IMR-90 (cell line): Measurements from ENCODE around the gene CPXM1. TPM values are rescaled to one million over a fixed set of nuclear protein-coding genes. Genes with fewer than 3 reads are reported as not detected.

Source experiments
- ATAC-seq: fragments of 200-7000 bp; cut with Tn5 transposase; 2 replicates; pipeline ENCODE4 v1.9.1; 2020; ENCODE audit warnings: low read depth, mild to moderate bottlenecking, moderate library complexity
- BruUV-seq: library from RNA; stranded (reverse); fragments of 400-500 nt; replicated peaks from 2 replicates; lab custom pipeline; 2021; lab: Mats Ljungman, UMichigan
- CTCF ChIA-PET: fragments of 300-600 bp; formaldehyde crosslinking; extraction: SDS; loops from one replicate; lab custom pipeline; 2021; ENCODE audit warnings: antibody characterized with exemption; lab: Yijun Ruan, JAX
- POLR2A ChIA-PET: fragments of 300-600 bp; sonication (Branson Sonifier 250); formaldehyde crosslinking; loops from one replicate; lab custom pipeline; 2022; ENCODE audit warnings: antibody characterized with exemption; ENCODE audit not compliant: unreplicated experiment; lab: Charles Lee
- DNase-seq: peaks from one replicate; pipeline ENCODE4 v3.0.0; 2013
- H2AFZ ChIP-seq: replicated peaks from 2 replicates; pipeline ENCODE3; 2013; ENCODE audit warnings: low read length, mild to moderate bottlenecking; ENCODE audit not compliant: poor library complexity
- H2AK5ac ChIP-seq: 2 replicates; pipeline ENCODE4 v1.6.1; 2013; ENCODE audit warnings: low read depth, low read length, inconsistent platforms
- H2AK9ac ChIP-seq: replicated peaks from 2 replicates; pipeline ENCODE3; 2013; ENCODE audit warnings: mild to moderate bottlenecking, low read depth, low read length, moderate library complexity; ENCODE audit not compliant: poor library complexity
- H2BK120ac ChIP-seq: 2 replicates; pipeline ENCODE4 v1.6.1; 2013; ENCODE audit warnings: low read depth, low read length, inconsistent platforms
- H2BK15ac ChIP-seq: 3 replicates; pipeline ENCODE4 v1.6.1; 2013; ENCODE audit warnings: low read depth, low read length, inconsistent platforms
- H2BK20ac ChIP-seq: 2 replicates; pipeline ENCODE4 v1.6.1; 2013; ENCODE audit warnings: low read depth, mild to moderate bottlenecking, inconsistent platforms, low read length, moderate library complexity
- H2BK5ac ChIP-seq: 2 replicates; pipeline ENCODE4 v1.6.1; 2013; ENCODE audit warnings: mild to moderate bottlenecking, low read depth, low read length, inconsistent platforms; ENCODE audit not compliant: poor library complexity, severe bottlenecking
- H3K14ac ChIP-seq: replicated peaks from 2 replicates; pipeline ENCODE4 v1.6.1; 2013; ENCODE audit warnings: low read depth, low read length, inconsistent platforms
- H3K18ac ChIP-seq: 2 replicates; pipeline ENCODE4 v1.6.1; 2013; ENCODE audit warnings: low read depth, low read length, control low read depth
- H3K23ac ChIP-seq: 2 replicates; pipeline ENCODE4 v1.6.1; 2013; ENCODE audit warnings: low read depth, low read length, inconsistent platforms
- H3K27ac ChIP-seq: 2 replicates; pipeline ENCODE4 v1.5.1; 2013; ENCODE audit warnings: mild to moderate bottlenecking, control low read depth, low read length; ENCODE audit not compliant: insufficient read depth
- H3K27me3 ChIP-seq: 2 replicates; pipeline ENCODE4 v1.6.1; 2013; ENCODE audit warnings: low read length; ENCODE audit not compliant: control insufficient read depth, insufficient read depth
- H3K36me3 ChIP-seq: 2 replicates; pipeline ENCODE4 v1.6.1; 2013; ENCODE audit warnings: low read length, mixed read lengths; ENCODE audit not compliant: control insufficient read depth, insufficient read depth
- H3K4ac ChIP-seq: 2 replicates; pipeline ENCODE4 v1.6.1; 2013; ENCODE audit warnings: low read depth, low read length, inconsistent platforms
- H3K4me1 ChIP-seq: 2 replicates; pipeline ENCODE4 v1.6.1; 2013; ENCODE audit warnings: low read length, mixed read lengths; ENCODE audit not compliant: control insufficient read depth, insufficient read depth
- H3K4me2 ChIP-seq: 2 replicates; pipeline ENCODE4 v1.6.1; 2013; ENCODE audit warnings: low read depth, mild to moderate bottlenecking, control low read depth, low read length, moderate library complexity
- H3K4me3 ChIP-seq: 2 replicates; pipeline ENCODE4 v1.5.1; 2013; ENCODE audit warnings: low read depth, mild to moderate bottlenecking, control low read depth, low read length, moderate library complexity; ENCODE audit not compliant: insufficient read depth
- H3K56ac ChIP-seq: 2 replicates; pipeline ENCODE4 v1.6.1; 2013; ENCODE audit warnings: low read length, inconsistent platforms; ENCODE audit not compliant: insufficient read depth; ENCODE audit errors: extremely low read depth
- H3K79me1 ChIP-seq, 2 experiments: 2 replicates each; pipeline ENCODE4 v1.6.1; 2013; ENCODE audit warnings: low read length in 2 of 2, inconsistent platforms in 1 of 2, low read depth in 1 of 2
- H3K9ac ChIP-seq: 2 replicates; pipeline ENCODE4 v1.6.1; 2013; ENCODE audit warnings: low read depth, low read length, control low read depth
- H3K9me1 ChIP-seq: 2 replicates; pipeline ENCODE4 v1.6.1; 2013; ENCODE audit warnings: low read length, inconsistent platforms; ENCODE audit not compliant: insufficient read depth
- H3K9me3 ChIP-seq: 2 replicates; pipeline ENCODE4 v1.6.1; 2013; ENCODE audit warnings: low read length; ENCODE audit not compliant: control insufficient read depth, insufficient read depth
- H4K20me1 ChIP-seq: 2 replicates; pipeline ENCODE4 v1.6.1; 2013; ENCODE audit warnings: low read length, inconsistent platforms; ENCODE audit not compliant: insufficient read depth
- H4K5ac ChIP-seq: 2 replicates; pipeline ENCODE4 v1.6.1; 2013; ENCODE audit warnings: mild to moderate bottlenecking, low read depth, low read length, control low read depth
- H4K8ac ChIP-seq, 2 experiments: 2 replicates each; pipeline ENCODE4 v1.6.1; 2013; ENCODE audit warnings: low read depth in 2 of 2, low read length in 2 of 2, control low read depth in 1 of 2, inconsistent platforms in 1 of 2
- H4K91ac ChIP-seq: 2 replicates; pipeline ENCODE4 v1.6.1; 2013; ENCODE audit warnings: low read depth, low read length, inconsistent platforms; ENCODE audit not compliant: insufficient read depth
- MAFK ChIP-seq: IDR thresholded peaks from 2 replicates; pipeline ENCODE4 v1.6.1; 2012; ENCODE audit warnings: low read depth, low read length, improper control_type of control experiment
- POLR2A ChIP-seq: IDR thresholded peaks from 2 replicates; pipeline ENCODE4 v1.6.1; 2012; ENCODE audit warnings: mild to moderate bottlenecking, low read depth, low read length
- RFX5 ChIP-seq: IDR thresholded peaks from 2 replicates; pipeline ENCODE4 v1.8.0; 2012; ENCODE audit warnings: low read depth, mild to moderate bottlenecking, low read length, moderate library complexity
- SMC3 ChIP-seq: fragments of 150-350 bp; IDR thresholded peaks from 2 replicates; pipeline ENCODE4 v1.6.1; 2016; ENCODE audit warnings: low read depth, mild to moderate bottlenecking, antibody characterized with exemption, low read length, moderate library complexity
- WGBS, 2 experiments: methylation state at CpG; one replicate each; pipeline versions ENCODE4 v1.1.5 to v1.1.7; 2013; ENCODE audit warnings: missing lambda C conversion rate in 2 of 2; ENCODE audit not compliant: insufficient read length in 1 of 2; ENCODE audit errors: extremely low coverage in 2 of 2; 5-methylcytosine and 5-hydroxymethylcytosine counted together
- dilution Hi-C: fragments of 300-500 bp; cut with HindIII; formaldehyde crosslinking; loops from one replicate; pipeline ENCODE4 v1.14.3; 2018; ENCODE audit warnings: low sequenced_read_pairs; ENCODE audit not compliant: unreplicated experiment
- in situ Hi-C: fragments of 300-500 bp; cut with MboI; formaldehyde crosslinking; loops from 3 replicates; pipeline ENCODE4 v1.14.3; 2019; ENCODE audit warnings: low sequenced_read_pairs, inconsistent platforms, mixed read lengths
- intact Hi-C: fragments of 100-400 bp; cut with micrococcal nuclease; formaldehyde crosslinking; loops from 2 replicates; pipeline ENCODE4 v1.10.0; 2022
- polyA plus RNA-seq, 3 experiments: library from polyadenylated mRNA; depleted of rRNA; stranded (reverse); fragments of >200 nt; gene quantifications; 2 replicates each; pipeline ENCODE4 v1.2.3, GENCODE V29; 2012; ENCODE audit warnings: low replicate concordance in 1 of 3
- total RNA-seq: library from RNA; depleted of rRNA; stranded (reverse); fragments of >200 nt; gene quantifications from 2 replicates; pipeline ENCODE4 v1.2.3, GENCODE V29; 2012
- TF ChIP-seq, protein P1 (sequence below): fragments of 150-350 bp; IDR thresholded peaks from 2 replicates; pipeline ENCODE4 v1.6.1; 2017; ENCODE audit warnings: mild to moderate bottlenecking, antibody characterized with exemption, low read length, low read depth

Gene CPXM1
- total and polyA plus RNA-seq, 2 of the 4 experiments (the other 2 are of a cell fraction), result 1.1 to 4.6 TPM

DNA sequence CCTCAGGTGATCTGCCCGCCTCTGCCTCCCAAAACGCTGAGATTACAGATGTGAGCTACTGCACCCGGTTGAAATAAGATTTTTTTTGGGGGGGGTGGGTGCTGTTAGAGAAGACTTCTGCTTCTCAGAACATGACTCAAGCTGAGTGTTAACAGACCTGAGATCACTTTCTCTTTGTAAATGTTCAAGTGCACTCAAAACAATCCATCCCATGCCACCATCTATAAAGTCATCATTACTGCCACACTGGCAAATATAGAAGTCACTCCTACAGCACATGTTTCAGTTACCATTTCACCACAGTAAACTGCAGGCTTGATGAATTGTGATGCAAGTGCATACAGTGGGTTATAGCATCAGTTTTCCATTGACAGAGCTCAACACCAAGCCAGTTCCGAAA, 49.1 kb upstream of the CPXM1 start:
- Histone ChIP-seq H3K4ac (no peak overlapping the region), H3K79me1 (peaks cover 8 to 41% of the 10 kb centered on the region in 2 experiments), H3K9me3 (no peaks in the 10 kb centered on the region), H2AFZ (no peak overlapping the region), H3K9me1 (no peaks in the 10 kb centered on the region; the same call in 1 of the 2 replicates), H3K4me1 (peaks cover 3% of the 10 kb centered on the region; the same call in 1 of the 2 replicates), H3K56ac (no peak overlapping the region), H3K23ac (no peak overlapping the region), H3K27me3 (no peaks in the 10 kb centered on the region), H3K36me3 (peaks cover 3% of the 10 kb centered on the region; the same call in 1 of the 2 replicates), H4K91ac (no peak overlapping the region), H2BK20ac (no peak overlapping the region), H3K9ac (no peak overlapping the region), H4K5ac (no peak overlapping the region), H3K4me3 (no peak overlapping the region), H2AK5ac (no peak overlapping the region), H4K8ac (no peak overlapping the region), H2AK9ac (no peak overlapping the region), H3K4me2 (no peak overlapping the region), H2BK15ac (no peak overlapping the region), H3K27ac (no peak overlapping the region), H3K14ac (no peak overlapping the region), H2BK120ac (no peak overlapping the region), H3K18ac (no peak overlapping the region), H2BK5ac (no peak overlapping the region), H4K20me1 (peaks cover 8% of the 10 kb centered on the region; the same call in 1 of the 2 replicates)
- WGBS, 2 experiments, result no CpG with 5 or more reads among the region's 4 CpGs
- ATAC-seq, result no peak
- no peak for DNase-seq
- intact Hi-C loops (no loop called here), dilution Hi-C loops (no loop called here), in situ Hi-C loops (loop anchor here (25.0 kb wide), 1 partner anchor 337 kb away; the partner anchor contains the start of gene ZNF343)
- ChIA-PET POLR2A (no interaction called here), CTCF (interaction anchor here (1.2 to 1.3 kb wide), 2 partner anchors 94 to 97 kb away, joined by 4 read pairs; no protein-coding TSS in a partner anchor)
- no TSS peak for BruUV-seq
- TF ChIP-seq SMC3, result no peak
- no peak for TF ChIP-seq MAFK
- TF ChIP-seq, protein P1, sequence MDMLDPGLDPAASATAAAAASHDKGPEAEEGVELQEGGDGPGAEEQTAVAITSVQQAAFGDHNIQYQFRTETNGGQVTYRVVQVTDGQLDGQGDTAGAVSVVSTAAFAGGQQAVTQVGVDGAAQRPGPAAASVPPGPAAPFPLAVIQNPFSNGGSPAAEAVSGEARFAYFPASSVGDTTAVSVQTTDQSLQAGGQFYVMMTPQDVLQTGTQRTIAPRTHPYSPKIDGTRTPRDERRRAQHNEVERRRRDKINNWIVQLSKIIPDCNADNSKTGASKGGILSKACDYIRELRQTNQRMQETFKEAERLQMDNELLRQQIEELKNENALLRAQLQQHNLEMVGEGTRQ, result no peak
- TF ChIP-seq RFX5, result no peak
- no peak for TF ChIP-seq POLR2A
